Measurements from ENCODE around the gene SLPI.

Gene SLPI

DNA sequence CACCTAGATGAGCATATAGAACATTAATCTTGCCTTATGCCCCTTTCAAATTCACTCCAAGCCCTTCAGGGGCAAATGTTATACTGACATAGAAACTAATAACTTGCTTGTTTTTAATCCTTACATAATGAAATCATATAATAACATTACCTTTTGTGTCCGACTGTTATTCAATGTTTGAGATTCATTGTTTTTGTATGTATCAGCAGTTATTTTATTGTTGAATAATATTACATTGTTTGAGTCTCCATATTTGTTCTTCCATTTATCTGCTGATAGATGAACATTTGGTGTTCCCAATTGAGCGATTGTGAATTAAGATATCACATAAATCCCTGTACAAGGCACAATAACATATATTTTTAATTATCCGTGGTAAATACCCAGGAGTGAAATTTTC, 41.5 kb downstream of the SLPI start:
- DNase-seq (ENCODE audit: low read depth): no peak

DNA sequence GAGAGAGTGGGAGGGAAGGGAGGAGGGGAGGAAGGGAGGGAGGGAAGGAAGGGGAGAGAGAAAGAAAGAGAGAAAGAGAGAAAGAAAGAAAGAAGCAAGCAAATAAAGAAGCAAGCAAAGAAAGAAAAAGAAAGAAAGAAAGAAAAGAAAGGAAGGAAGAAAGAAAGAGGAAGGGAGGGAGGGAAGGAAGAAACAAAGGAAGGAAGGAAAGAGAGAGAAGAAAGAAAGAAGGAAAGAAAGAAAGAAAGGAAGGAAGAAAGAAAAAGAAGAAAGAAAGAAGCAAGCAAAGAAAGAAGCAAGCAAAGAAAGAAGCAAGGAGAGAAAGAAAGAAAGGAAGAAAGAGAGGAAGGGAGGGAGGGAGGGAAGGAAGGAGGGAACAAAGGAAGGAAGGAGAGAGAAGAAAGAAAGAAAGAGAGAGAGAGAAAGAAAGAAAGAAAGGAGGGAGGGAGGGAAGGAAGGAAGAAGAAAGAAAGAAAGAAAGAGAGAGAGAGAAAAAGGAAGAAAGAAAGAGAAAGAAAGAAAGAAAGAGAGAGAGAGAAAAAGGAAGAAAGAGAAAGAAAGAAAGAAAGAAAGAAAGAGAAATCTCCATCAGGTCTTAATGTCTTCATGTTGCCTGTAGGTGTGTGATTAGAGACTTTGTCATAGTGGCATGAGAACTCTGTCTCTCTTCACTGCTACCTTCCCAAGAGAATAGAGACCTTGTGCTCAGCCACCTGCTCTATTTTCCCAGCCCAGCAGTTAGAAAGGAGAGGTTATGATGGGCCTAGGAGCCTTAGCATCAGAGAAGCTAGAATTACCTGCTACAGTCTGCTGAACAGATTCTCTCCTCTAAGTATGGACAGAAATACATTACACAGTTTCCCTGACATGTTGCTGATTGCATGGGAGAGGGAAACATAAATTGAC, 42.5 kb downstream of the SLPI start:
- DNase-seq (ENCODE audit: low read depth): no peak

GRCh38 chr20:45209924-45210323, 44.4 kb downstream of the SLPI start:
- DNase-seq (ENCODE audit: low read depth): no peak

- DNase-seq (ENCODE audit: low read depth): no peak
These were observed 47.6 kb downstream of the SLPI start, which contains the start of gene SEMG1 for GRCh38 chr20:45206725-45207124. SEMG1 (plus strand) TSS chr20:45207033; CDS start chr20:45207054, 21 bp downstream.

Measured in GM04504 (cell line).